HG02588 (cell line): ENCODE results near the gene GNG12.

ENCODE experiments used
- ATAC-seq: cut with Tn5 transposase; IDR thresholded peaks from one replicate; pipeline ENCODE4 v1.9.1; 2021; ENCODE audit warnings: mild to moderate bottlenecking, moderate library complexity; ENCODE audit not compliant: unreplicated experiment

GNG12 gene

DNA sequence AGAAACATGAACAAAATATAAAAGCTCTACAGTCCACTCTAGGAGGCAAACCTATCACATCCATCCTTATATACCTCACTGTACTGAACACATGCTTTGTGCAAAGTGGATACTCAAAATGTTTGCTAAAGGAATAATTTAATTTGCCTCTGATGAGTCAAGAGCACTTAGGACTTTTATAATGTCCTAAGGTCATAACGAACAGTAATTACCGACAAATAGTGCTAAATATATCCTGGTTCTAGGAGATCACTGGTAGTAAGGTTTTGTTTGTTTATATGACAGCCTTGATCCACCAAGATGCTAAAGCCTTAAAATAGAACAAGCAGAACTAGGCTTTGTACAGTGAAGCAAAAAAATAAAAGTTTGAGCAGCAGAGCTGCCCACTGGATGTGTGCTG lies 77.6 kb downstream of the GNG12 start:
- no peak for ATAC-seq

DNA sequence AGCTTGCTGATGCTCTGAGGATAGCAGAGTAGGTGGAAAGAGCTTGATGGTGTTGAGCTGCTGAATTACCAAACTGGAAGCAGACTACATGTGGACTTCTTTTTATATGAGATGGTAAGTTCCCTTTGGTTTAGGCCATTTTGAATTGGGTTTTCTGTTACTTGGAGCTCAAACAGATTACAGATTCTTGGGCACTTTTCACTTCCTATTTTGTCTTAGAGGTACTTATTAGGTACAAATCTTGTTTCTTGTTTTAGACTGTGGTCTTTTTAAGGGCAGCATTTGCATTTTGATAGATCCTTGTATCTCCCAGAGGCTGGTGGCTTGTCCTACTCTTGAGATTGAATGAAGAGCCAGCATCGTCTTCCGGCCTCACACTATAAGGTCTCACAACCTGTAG lies 78.1 kb downstream of the GNG12 start:
- ATAC-seq: no peak

DNA sequence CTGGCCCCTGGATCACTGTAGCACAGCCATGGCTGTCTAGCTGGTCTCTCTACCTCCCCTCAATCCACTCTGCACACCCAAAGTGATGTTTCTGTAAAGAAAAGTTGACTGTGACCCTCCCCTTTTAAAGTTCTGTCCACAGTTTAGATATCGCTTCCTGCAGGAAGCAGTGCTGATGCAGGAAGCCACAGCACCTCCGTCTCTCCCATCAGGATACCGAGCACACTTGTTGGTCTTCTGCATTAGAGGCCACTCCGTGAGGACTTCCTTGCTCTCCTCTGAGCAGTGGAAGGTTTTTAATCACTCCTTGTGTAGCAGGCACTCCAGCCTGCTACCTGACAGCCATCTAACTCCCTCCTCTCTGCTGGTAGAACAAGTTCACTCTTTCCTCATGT lies 78.7 kb downstream of the GNG12 start:
- ATAC-seq: no peak

DNA sequence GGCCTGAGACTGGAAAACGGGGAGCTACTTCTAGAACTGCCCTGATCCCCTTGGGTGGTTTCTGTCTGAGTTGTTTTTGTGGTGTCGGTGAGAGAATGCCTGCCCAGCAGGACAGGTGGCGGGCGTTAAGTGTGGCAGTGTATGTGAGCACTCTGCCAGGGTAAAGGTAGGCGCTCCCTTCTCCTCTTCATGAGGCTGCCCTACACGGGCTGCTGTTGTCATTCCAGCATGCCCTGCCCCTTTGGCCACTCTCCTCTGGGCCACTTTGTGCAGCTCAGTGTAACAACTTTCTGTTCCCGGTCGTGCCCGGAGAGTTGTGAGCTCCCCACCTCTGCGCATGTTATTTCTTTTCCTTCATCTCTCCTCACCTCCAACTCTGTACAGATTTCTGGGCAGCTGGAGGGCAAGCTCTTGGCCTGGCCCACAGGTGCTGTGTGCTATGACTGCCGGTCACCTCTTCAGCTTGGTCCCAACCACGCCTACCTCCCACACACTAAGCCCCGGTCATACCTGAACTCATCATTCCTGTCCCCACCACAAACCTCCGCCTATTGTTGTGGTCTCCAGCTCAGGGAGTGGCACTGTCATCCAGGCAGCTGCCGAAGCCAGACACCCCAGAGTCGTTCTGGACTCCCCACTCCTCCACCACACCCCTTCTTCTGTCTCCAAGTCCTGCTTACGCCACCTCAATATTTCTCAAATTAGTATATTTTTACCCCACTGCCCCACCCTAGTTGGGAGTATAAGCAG lies 79.3 kb downstream of the GNG12 start:
- ATAC-seq: no peak

DNA sequence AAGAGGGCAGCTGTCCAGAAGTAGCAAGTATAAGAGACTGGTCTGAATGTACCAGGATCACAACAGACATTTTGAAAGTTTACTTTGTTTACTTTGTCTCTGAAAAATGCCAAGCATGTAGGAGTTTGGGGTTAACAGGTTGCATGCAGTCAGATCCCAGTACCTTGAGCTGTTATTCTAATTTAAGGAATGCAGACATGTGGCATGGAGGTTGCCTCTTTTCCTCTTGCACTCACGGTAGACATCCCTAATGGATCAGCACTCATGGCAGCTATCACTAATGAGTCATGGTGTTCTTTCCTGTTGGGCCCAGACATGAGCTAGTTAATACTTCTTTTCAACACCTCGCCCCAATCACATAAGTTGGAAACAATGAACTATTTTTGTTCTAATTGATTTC lies 81.0 kb downstream of the GNG12 start:
- ATAC-seq: no peak

DNA sequence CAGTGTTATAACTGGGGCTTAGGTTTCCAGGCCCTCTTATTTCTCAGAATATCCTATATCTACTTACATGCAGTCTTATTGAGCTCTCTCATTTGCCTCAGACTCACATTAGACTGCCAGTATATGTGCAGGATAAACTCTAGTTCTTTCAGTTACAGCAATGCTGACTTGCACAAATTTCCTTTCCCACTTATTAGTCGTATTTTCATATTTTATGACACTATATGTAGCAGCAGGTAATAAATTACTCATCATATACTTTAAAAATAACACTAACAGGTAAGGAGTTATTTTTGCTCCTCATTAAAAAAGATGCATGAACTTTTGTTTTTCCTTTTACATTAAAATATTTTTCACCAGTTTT lies 82.6 kb downstream of the GNG12 start:
- ATAC-seq: no peak

DNA sequence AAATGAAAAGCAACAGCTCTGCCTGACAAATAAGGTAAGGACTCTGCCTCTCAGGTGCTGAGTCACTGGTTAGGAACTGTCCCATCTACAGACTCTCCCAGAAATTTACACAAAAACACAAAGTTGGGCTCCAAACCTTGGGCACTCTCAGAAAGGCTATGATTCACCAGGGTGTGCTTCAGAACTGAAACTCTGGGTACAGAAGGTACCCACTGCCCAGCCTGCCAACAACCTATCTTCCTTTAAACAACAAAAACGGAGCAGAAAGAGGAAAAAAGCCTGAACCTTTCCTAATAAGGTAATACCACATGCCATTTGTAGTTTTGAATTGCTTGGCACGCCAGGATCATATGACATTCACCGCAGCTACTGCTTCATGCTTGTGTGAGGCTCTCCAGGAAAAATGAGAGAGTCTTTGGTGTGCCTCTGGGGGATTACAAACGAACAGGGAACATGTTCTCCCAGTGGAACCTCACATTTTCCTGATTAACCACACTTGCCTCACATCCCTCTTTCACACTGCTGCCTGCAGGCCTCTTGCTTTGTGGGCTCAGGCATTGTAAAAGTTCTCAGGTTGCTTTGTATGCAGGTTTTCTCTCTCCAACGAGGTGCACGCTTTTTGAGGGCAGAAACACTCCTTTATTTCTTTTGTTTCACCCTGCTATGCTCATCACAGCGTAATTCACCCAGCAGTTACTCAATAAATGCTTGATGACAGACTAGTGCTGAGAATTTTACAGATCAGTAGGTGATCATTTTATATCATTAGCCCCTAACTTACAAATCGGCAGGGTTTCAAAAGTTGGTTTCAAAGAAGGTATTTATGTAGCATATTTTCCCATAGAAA lies 83.2 kb downstream of the GNG12 start:
- ATAC-seq: no peak

DNA sequence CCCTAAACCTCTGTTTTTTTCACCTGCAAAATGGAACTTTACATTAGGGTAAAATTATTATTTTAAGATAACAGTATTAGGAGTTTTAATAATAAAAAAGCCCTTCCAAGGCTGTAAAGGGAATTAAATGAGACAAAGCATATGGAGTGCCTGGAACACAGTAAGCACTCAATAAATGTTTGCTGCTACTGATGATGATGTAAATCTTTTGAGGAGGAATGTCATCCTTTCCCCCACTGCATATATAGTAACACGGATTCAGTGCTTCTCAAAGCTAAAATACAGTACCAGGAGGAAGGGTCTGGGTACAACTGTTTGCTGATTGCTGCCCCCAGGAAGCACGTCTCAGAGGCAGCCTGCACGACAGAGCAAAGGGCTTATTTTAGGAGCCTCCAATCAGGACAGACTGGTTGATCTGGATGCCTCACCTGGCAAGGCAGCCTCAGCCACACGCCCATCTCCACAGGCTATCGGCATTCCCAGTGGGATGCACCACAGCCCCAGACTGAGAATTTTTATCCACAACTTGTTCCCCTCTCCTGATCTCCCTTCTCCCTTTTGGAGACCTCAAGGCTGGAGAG lies 83.9 kb downstream of the GNG12 start:
- no peak for ATAC-seq

DNA sequence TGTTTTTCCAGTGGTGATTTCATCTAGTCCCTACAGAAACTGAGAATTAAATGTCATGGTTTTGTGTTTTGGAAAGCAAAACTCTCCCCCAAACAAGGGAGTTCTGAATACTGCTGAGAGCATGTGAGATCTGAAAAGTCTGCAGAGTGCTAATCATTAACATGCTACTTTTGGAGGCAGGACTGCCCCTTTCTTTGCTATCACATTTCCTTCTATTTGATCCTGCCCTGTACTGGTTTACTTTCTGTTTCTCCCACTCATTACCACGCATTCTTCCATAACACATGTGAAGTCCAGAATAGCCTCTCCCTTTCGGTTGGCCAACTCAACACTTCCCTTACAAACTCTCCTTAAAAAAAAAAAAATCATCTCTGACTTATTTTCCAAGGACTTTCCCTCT lies 84.6 kb downstream of the GNG12 start:
- ATAC-seq: peak; percentile 90

DNA sequence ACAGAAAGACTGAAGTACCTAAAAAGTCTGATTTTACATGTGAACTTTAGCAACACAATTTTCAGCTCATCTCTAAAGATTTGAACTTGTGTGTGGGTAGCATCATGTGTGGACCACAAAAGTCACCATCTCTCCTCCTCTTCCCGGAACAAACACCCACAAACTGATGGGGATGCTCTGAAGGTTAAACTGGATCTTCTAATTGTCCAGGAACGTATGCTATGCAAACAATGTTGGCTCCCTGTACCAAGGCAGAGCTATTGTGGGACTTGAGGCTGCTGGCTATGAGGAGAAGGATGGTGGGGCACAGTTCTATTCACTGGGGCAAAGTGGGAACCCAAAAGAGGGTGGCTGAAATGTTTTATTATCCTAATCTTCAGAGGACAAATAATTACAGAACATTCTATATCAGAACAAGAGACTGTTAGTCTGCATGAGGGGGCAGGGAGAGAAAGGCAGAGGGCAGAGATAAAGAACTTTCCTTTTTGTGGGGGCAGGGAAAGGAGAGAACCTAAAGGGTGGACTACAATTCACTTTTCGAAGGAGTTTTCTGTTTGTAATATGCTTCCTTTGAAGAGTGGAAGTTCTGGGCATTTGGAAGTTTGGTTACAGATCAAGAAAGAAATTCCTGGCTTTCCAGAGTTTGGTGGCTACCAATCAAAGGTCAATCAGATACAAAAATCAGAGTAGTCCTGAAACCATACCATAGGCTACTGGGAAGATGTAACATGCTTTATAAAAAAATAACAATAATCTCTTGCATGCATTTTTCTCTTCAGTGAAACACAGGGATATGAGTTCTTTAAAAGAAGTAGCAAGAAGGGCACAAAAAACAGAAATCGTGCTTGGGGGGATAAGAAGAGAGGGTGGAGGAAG lies 85.4 kb downstream of the GNG12 start:
- ATAC-seq: no peak

DNA sequence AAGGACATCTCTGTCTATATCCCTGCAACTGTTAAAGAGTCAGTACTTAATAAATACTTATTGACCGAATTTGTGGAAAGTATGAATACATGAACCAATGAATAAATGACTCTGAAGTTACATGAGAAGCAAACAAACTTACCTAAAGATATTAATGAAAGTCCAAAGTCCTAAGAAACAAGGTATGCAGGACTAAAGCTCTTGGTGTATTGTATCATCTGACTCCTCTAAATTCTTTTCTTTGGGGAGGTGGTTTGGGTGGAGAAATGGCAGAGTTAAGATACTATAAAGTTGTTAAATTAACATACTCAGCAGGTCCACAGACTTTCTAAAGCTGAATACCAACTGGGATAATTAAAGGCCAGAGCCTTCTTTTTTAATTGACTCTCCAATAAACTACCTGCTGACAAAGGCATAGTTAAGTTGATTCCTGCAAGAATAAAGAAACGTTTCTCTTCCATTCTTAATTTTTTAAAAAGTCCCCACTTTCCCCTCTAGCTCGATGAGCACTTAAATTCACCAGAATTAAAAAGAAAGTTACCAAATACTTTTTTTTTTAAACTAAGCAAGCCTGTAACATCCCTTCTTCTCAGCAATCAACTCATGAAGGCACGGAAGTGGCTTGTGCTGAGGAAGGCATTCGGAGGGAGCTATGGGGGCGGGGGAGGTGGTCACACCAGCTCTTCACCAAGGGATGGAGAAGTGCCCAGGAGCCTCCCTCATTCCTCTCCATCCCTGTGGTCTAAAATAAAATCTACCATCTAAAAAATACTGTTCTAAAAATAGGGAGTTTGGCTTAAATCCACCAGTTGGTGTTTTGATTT lies 87.2 kb downstream of the GNG12 start:
- ATAC-seq: no peak

DNA sequence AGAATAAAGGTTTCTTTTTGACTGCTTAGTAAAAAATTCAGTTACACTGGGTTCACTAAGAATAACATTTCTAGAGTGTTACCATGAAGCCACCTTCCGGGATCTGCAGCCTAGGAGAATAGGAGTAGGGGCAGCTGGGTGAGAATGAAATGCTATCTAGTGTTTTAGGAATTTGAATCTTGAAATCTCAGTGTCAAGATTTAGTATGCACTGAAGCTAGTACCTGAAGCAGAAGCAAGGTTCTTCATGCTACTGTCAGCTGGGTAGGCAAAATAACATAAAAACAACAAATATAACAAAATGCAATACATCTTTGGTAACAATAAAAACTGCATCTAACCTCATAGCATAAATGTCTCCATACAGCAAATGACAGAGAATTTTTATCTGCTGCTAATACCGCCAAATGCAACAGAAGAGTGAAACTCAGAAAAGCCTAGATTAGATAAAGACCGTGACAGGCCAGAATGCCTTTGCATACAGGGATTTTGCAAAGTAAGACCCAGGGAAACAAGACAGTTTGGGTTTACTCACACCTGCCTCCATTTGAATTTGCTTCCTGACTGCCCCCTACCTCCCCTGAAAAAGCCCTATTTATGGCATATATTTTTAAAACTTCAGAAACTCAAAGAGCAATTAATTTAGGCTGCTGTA lies 90.1 kb downstream of the GNG12 start:
- peak; percentile 58 for ATAC-seq

DNA sequence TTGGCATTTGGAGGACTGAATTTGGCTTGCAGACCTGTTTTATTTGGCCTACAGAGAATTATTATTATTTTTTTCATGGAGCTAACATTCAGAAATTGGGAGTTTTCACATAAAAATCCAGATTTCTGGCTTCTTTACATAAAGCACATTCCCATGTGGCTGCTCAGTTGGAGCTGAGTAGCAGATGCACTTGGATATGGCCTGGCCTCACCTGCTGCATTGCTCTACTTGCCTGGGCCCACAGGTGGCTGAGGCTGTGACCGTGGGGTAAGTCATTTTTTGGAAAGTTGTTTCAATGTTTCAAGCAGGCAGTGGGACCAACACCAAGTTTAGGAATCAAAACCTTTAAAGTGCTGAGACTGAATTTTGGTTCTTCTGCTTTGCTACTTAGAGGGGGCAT lies 91.5 kb downstream of the GNG12 start:
- no peak for ATAC-seq

DNA sequence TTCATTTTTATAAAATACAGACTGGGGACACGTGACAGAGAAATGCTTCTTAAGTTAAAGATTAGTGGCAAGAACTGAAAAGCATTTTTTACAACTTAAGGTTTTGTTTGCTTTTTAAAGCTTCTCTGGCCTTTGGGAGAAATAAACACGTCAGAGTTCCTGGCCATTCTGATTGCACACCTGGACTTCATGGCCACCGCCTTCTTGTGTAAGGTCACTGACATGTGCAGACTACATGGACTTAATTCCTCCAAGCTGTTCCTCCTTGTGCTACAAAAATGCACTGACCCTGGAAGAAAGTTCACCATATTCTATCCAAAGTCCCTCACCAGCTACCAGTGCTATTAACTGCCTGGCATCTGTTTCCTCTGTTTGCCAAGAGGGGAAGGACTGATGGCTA lies 92.1 kb downstream of the GNG12 start:
- no peak for ATAC-seq

DNA sequence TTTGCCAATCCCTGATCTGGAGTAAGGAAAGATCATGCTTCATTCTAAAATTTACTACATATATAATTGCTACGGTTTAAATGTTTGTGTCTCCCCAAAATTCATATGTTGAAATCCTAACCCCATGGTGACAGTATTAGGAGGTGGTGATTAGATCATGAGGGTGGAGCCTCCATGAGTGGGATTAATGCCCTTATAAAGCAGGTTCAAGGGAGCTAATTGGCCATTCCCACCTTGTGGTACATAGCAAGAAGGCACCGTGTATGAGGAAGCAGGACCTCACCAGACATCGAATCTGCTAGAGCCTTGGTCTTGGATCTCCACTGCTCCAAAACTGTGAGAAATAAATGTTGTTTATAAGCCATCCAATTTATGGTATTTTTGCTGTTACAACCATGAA lies 92.7 kb downstream of the GNG12 start:
- no peak for ATAC-seq

DNA sequence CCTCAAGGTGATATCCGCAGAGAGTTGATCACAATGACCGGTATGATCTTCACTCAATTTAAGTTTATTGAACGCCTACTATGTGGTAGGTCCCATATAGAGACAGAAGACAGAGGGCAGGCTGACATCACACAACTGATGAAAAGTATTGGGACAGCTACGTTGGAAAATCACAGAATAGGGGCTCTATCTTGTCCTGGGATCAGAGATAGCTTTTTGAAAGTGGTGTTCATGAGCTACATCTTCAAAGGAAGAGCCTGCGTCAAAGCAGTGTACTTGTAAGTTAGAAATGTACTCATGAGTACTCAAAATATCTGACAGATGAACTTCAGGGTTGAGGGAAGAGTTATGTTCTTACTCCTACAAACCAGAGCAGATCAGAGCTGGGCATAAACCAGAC lies 93.9 kb downstream of the GNG12 start:
- no peak for ATAC-seq

DNA sequence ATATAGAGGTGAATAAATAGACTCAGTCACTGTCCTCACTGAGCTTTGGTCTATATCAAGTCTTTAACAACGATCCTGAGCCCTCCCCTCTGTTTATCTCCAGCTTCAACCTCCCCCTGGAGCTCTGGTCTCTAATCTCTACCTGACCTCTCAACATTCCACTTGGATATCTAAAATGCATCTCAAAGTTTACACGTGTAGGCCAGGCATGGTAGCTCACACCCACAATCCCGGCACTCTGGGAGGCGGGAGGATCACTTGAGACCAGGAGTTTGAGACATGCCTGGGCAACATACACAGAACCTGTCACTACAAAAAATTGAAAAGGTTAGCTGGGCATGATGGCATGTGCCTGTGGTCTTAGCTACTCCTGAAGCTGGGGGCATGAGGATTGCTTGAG lies 94.9 kb downstream of the GNG12 start:
- no peak for ATAC-seq

DNA sequence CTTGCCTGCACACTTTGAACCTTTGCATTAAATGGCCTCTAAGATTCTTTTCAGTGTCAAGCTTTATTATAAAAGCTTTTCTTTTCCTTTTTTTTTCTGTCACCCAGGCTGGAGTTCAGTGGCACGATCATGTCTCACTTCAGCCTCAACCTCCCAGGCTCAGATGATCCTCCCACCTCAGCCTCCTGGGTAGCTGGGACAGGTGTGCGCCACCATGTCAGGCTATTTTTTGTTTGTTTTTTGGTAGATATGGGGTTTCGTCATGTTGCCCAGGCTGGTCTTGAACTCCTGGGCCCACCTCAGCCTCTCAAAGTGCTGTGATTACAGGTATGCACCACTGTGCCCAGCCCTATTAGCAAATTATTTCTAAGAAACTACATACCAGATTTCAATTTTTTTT lies 95.4 kb downstream of the GNG12 start:
- ATAC-seq: no peak

DNA sequence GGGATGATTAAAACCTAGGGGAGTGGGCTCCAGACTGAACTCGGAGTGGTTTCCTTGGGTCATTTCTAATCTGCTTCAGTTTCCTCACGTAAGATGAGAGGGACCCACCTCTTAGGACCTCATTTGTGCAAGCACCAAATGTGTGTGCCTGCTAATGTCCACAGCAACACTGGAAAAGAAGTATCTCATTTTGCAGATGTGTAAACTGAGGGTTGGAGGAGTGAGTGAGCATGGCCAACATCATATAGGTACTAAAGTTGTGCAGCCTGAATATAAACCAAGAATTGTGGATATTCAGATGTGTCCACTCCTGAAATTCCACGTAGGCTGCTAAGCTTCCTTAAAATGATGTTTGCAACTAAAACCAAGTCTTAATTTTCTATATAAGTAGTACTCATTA lies 96.5 kb downstream of the GNG12 start:
- ATAC-seq: no peak
